Measurements from ENCODE around the gene PITX3. TPM values are rescaled to one million over a fixed set of nuclear protein-coding genes. Genes with fewer than 3 reads are reported as not detected.

Gene PITX3
- total and polyA plus RNA-seq, 9 of the 15 experiments (the other 6 are each of a cell fraction or from before 2014, with no cell fraction given): 0.30 to 0.98 (median 0.95) TPM; not detected in 6

DNA sequence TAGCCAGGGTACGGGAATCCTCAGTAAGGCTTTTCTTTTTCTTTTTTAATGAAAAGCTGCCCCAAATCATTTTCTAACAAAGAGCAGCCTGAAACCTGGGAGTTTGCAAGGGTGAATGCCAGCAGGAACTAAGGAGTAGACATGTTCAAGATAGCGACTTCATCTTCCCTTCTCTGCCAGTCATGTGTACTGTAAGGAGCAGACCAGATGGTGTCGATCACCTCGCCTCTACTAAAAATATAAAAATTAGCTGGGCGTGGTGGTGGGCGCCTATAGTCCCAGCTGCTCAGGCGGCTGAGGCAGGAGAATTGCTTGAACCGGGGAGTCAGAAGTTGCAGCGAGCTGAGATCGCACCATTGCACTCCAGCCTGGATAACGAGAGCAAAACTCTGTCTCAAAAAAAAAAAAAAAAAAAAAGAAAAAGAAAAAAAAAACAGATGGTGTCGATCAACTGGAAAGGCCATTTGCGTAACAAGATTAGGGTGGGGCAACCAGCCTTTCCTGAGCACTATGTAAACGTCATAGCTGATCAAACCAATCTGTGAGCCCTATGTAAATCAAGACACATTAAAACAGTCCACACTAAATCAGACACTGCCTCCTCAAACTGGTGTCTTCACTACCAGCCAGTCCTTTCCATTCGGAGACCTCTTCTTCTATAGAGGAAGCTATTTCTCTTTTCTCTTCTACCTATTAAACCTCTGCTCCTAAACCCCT, 55.3 kb downstream of the PITX3 start:
- no peaks in the 10 kb centered on the region for H3K4me1 ChIP-seq (replicated peaks in 1 of 2; ENCODE audit: control insufficient read depth in 2 of 2, insufficient read depth in 2 of 2, low read length in 2 of 2)
- H3K9ac ChIP-seq (ENCODE audit: insufficient read depth in 1 of 2, low read depth in 2 of 2, low read length in 2 of 2): no peak overlapping the region
- H3K36me3 ChIP-seq (ENCODE audit: control insufficient read depth, insufficient read depth, low read length): no peaks in the 10 kb centered on the region
- BruUV-seq (replicated peaks): no TSS peak
- POLR2A ChIA-PET: interaction anchor here (0.6 to 0.7 kb wide), 2 partner anchors 209 to 1119 kb away, joined by 3 read pairs; partner anchors contain the start of gene NFKB2
- no peak overlapping the region for H3K4me3 ChIP-seq
- in situ Hi-C loops (cut with MboI): no loop called here
- FAIRE-seq (no peak), ATAC-seq (no peak), DNase-seq (ENCODE audit: extremely low read depth in 1 of 4, low spot score in 3 of 4) (no peak)
- CTCF ChIA-PET (ENCODE audit: low intra/inter-chr PET ratio): no interaction called here
- no peaks in the 10 kb centered on the region; the same call in 1 of the 2 replicates for H3K9me3 ChIP-seq (replicated peaks; ENCODE audit: control insufficient read depth, insufficient read depth, low read depth, low read length)
- no peaks in the 10 kb centered on the region for H3K9me1 ChIP-seq (ENCODE audit: control insufficient read depth, insufficient read depth, low read length)
- H3K4me2 ChIP-seq (ENCODE audit: insufficient read depth, low read length): no peak overlapping the region
- no peak overlapping the region for H3K27ac ChIP-seq (ENCODE audit: extremely low read depth, low read depth, low read length)
- H3K79me2 ChIP-seq (ENCODE audit: control insufficient read depth, insufficient read depth, low read length): no peaks in the 10 kb centered on the region
- WGBS (ENCODE audit: insufficient coverage, low coverage, missing lambda C conversion rate): 4% methylated on average over 9 of the region's 15 CpGs
- no peaks in the 10 kb centered on the region for H3K27me3 ChIP-seq (ENCODE audit: control insufficient read depth in 2 of 2, insufficient read depth in 2 of 2, low read length in 2 of 2)
- H2AFZ ChIP-seq (ENCODE audit: low read depth, low read length): no peak overlapping the region
- no peaks in the 10 kb centered on the region for H4K20me1 ChIP-seq (replicated peaks; ENCODE audit: control insufficient read depth, insufficient read depth, low read length)
- intact Hi-C loops (cut with micrococcal nuclease): no loop called here
- TF ChIP-seq PTTG1 (tag; IDR thresholded peaks at IDR 0.05; ENCODE audit: low read depth): no peak
- TF ChIP-seq JUNB (CRISPR knock-in tag; conservative IDR thresholded peaks at IDR 0.05): no peak
- no peak for TF ChIP-seq TRIM25 (IDR thresholded peaks at IDR 0.05; ENCODE audit: borderline replicate concordance)
- TF ChIP-seq PKNOX1 (IDR thresholded peaks at IDR 0.05): no peak
- no peak for TF ChIP-seq ZNF584 (CRISPR knock-in tag; IDR thresholded peaks at IDR 0.05; ENCODE audit: low read depth)
- TF ChIP-seq, protein P1, sequence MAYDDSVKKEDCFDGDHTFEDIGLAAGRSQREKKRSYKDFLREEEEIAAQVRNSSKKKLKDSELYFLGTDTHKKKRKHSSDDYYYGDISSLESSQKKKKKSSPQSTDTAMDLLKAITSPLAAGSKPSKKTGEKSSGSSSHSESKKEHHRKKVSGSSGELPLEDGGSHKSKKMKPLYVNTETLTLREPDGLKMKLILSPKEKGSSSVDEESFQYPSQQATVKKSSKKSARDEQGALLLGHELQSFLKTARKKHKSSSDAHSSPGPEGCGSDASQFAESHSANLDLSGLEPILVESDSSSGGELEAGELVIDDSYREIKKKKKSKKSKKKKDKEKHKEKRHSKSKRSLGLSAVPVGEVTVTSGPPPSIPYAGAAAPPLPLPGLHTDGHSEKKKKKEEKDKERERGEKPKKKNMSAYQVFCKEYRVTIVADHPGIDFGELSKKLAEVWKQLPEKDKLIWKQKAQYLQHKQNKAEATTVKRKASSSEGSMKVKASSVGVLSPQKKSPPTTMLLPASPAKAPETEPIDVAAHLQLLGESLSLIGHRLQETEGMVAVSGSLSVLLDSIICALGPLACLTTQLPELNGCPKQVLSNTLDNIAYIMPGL (CRISPR knock-in tag; IDR thresholded peaks at IDR 0.05): no peak
- TF ChIP-seq MBD1 (CRISPR knock-in tag; IDR thresholded peaks at IDR 0.05): no peak
- TF ChIP-seq CCAR2 (IDR thresholded peaks at IDR 0.05; ENCODE audit: low read depth, low read length): no peak
- no peak for TF ChIP-seq GTF3C2 (IDR thresholded peaks at IDR 0.05; ENCODE audit: borderline replicate concordance, extremely low read depth, insufficient read length)
- no peak for TF ChIP-seq CHD2 (IDR thresholded peaks at IDR 0.05; ENCODE audit: low read depth, low read length)
- TF ChIP-seq KLF10 (CRISPR knock-in tag; IDR thresholded peaks at IDR 0.05): no peak
